T-helper 9 cell (primary cell): ENCODE data around the gene MCUR1.
"Not testable (repeated sequence)": the region's sequence is repeated elsewhere in the genome, so short reads cannot be mapped to it uniquely, and the experiment has no call there.

Source experiments
- DNase-seq: peaks from one replicate; pipeline ENCODE4 v3.0.0-alpha.2; 2020
- total RNA-seq, 2 donors: gene quantifications; one replicate each; lab custom pipeline; 2026; lab: John Stamatoyannopoulos, UW

Gene MCUR1
- 15.0 to 35.1 reads per million in 2 donors for total RNA-seq

GRCh38 chr6:13814176-13814937 lies at the start of gene MCUR1:
Gene MCUR1 (minus strand): TSS chr6:13814557. CDS start chr6:13814429, 128 bp downstream.
- peak; percentile 69 for DNase-seq

GRCh38 chr6:13863699-13864155 lies 49.4 kb upstream of the MCUR1 start:
- no peak for DNase-seq

GRCh38 chr6:13860556-13861185 lies 46.3 kb upstream of the MCUR1 start:
- not testable (repeated sequence) for DNase-seq

- DNase-seq = no peak
Observed at GRCh38 chr6:13859871-13860555, 45.7 kb upstream of the MCUR1 start.

GRCh38 chr6:13854716-13855250 lies 40.4 kb upstream of the MCUR1 start:
- DNase-seq = no peak

- no peak for DNase-seq
Observed at GRCh38 chr6:13853871-13854270, 39.5 kb upstream of the MCUR1 start.

GRCh38 chr6:13851803-13852202 lies 37.4 kb upstream of the MCUR1 start:
- DNase-seq = no peak

- no peak for DNase-seq
Observed at GRCh38 chr6:13851330-13851729, 37.0 kb upstream of the MCUR1 start.

GRCh38 chr6:13850690-13851089 lies 36.3 kb upstream of the MCUR1 start:
- not testable (repeated sequence) for DNase-seq

GRCh38 chr6:13848522-13849150 lies 34.3 kb upstream of the MCUR1 start:
- DNase-seq = no peak

- no peak for DNase-seq
Observed at GRCh38 chr6:13847326-13848050, 33.1 kb upstream of the MCUR1 start.

GRCh38 chr6:13846841-13847240 lies 32.5 kb upstream of the MCUR1 start:
- DNase-seq = no peak

- DNase-seq = no peak
Observed at GRCh38 chr6:13841936-13842335, 27.6 kb upstream of the MCUR1 start.

GRCh38 chr6:13838616-13839015 lies 24.3 kb upstream of the MCUR1 start:
- no peak for DNase-seq

GRCh38 chr6:13836170-13836569 lies 21.8 kb upstream of the MCUR1 start:
- no peak for DNase-seq

GRCh38 chr6:13834790-13835189 lies 20.4 kb upstream of the MCUR1 start:
- DNase-seq = no peak

- DNase-seq = not testable (repeated sequence)
Observed at GRCh38 chr6:13834018-13834417, 19.7 kb upstream of the MCUR1 start.

GRCh38 chr6:13832778-13833177 lies 18.4 kb upstream of the MCUR1 start:
- DNase-seq = no peak

- DNase-seq = no peak
Observed at GRCh38 chr6:13831615-13832014, 17.3 kb upstream of the MCUR1 start.

- DNase-seq = no peak
Observed at GRCh38 chr6:13830803-13831202, 16.4 kb upstream of the MCUR1 start.

- not testable (repeated sequence) for DNase-seq
Observed at GRCh38 chr6:13829419-13829818, 15.1 kb upstream of the MCUR1 start.

- not testable (repeated sequence) for DNase-seq
Observed at GRCh38 chr6:13828656-13829301, 14.4 kb upstream of the MCUR1 start.
